Mucosa of gallbladder (tissue), 1 donor: ENCODE data around the gene TMCC3. TPM values are rescaled to one million over a fixed set of nuclear protein-coding genes. Genes with fewer than 3 reads are reported as not detected.

Experiments
- DNase-seq: peaks from one replicate; pipeline ENCODE4 v3.0.0-alpha.2; 2020; ENCODE audit warnings: low spot score
- total RNA-seq: library from RNA; stranded (reverse); gene quantifications from one replicate; pipeline ENCODE4 v1.2.1, GENCODE V29; 2021
- donor health status: DM: no; HTN: no; CAD: no.

Gene TMCC3
- total RNA-seq, 1 donor from 2014 or later: 6.1 TPM

GRCh38 chr12:94534774-94535509, 115.4 kb downstream of the TMCC3 start:
- DNase-seq: peak; percentile 37

GRCh38 chr12:94534278-94534677, 116.1 kb downstream of the TMCC3 start:
- DNase-seq: no peak

DNA sequence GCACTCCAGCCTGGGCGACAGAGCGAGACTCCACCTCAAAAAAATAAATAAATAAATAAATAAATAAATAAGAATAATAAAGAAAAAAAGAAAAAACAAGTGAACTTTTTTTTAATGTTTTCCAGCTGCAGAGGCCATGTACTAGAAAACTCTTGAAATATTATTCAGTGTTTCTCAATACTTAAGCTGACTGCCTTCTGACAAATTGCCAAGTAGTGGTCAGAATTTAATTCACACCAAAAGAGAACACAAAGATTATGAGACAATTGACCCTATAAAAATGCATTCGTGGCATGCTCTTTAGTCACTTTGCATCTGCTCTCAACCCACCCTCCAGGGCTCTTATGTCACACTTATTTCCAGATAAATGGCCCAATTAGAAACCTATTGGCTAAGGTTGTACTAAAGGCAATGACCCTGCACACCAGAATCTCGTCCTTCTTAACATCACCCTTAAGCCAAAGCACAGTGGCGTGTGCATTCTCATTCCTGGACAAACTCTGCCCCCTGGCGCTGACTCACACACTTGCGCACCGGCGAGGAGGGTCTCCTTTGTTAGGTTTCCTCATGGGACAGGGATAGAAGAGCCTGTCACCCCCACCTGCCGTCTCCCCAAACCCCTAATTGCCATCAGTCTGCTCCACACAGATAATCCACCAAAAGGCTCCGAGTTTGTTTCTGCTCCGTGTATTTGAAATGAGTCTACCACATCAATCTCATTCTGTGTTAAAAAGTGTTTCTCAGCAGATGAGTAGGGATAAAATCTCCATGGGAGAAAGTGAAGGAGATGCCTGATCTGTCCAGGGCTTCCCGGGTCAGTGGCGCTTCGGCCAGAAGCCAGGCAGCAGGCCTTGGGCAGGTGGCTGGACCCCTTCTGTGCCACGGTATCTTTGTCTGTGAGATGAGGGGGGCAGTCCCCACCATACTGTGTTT, 117.6 kb downstream of the TMCC3 start:
- peak; percentile 63 for DNase-seq

- DNase-seq: no peak
Observed at GRCh38 chr12:94531196-94531720, 119.1 kb downstream of the TMCC3 start.

GRCh38 chr12:94525951-94526350, 124.4 kb downstream of the TMCC3 start:
- DNase-seq: no peak

Other genes with a start within 250 kb of the TMCC3 start
- gene CEP83, start 190.7 kb downstream of the TMCC3 start, total RNA-seq: 7.0 TPM